Measurements from ENCODE around the gene ANAPC16.

Gene ANAPC16

DNA sequence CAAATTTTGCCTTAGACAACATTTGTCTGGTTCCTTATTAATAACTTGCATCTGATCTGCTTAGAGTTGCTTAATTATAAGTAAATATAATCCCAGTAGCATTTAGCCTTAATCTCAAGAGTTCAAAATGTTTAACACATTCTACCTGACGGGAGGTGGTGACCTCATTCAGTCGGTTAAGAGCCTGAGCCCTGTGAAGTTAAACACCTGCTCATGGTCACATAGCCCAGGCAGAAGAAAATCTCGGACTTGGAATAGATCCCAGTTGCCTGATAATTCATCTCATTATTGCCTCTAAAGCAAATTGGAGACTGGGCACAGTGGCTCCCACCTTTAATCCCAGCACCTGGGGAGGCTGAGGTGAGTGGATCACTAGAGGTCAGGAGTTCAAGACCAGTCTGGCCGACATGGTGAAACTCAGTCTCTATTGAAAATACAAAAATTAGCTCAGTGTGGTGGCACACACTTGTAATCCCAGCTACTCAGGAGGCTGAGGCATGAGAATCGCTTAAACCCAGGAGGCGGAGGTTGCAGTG is 18.8 kb downstream of the ANAPC16 start:
- Histone ChIP-seq H3K27me3 (ENCODE audit: insufficient read depth, poor library complexity, severe bottlenecking) (no peaks in the 10 kb centered on the region), H3K4me3 (replicated peaks; ENCODE audit: insufficient read depth, low read length) (no peak overlapping the region), H3K27ac (replicated peaks) (no peak overlapping the region)
- TF ChIP-seq POLR2AphosphoS5 (IDR thresholded peaks at IDR 0.05; ENCODE audit: low read depth) (no peak), GABPA (IDR thresholded peaks at IDR 0.05; ENCODE audit: low read depth) (no peak), SPI1 (IDR thresholded peaks at IDR 0.05; ENCODE audit: borderline replicate concordance, low read depth) (no peak)
- TF ChIP-seq, protein P1, sequence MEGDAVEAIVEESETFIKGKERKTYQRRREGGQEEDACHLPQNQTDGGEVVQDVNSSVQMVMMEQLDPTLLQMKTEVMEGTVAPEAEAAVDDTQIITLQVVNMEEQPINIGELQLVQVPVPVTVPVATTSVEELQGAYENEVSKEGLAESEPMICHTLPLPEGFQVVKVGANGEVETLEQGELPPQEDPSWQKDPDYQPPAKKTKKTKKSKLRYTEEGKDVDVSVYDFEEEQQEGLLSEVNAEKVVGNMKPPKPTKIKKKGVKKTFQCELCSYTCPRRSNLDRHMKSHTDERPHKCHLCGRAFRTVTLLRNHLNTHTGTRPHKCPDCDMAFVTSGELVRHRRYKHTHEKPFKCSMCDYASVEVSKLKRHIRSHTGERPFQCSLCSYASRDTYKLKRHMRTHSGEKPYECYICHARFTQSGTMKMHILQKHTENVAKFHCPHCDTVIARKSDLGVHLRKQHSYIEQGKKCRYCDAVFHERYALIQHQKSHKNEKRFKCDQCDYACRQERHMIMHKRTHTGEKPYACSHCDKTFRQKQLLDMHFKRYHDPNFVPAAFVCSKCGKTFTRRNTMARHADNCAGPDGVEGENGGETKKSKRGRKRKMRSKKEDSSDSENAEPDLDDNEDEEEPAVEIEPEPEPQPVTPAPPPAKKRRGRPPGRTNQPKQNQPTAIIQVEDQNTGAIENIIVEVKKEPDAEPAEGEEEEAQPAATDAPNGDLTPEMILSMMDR (IDR thresholded peaks at IDR 0.05; ENCODE audit: insufficient read depth, low read length), result no peak
- TF ChIP-seq, protein P2, sequence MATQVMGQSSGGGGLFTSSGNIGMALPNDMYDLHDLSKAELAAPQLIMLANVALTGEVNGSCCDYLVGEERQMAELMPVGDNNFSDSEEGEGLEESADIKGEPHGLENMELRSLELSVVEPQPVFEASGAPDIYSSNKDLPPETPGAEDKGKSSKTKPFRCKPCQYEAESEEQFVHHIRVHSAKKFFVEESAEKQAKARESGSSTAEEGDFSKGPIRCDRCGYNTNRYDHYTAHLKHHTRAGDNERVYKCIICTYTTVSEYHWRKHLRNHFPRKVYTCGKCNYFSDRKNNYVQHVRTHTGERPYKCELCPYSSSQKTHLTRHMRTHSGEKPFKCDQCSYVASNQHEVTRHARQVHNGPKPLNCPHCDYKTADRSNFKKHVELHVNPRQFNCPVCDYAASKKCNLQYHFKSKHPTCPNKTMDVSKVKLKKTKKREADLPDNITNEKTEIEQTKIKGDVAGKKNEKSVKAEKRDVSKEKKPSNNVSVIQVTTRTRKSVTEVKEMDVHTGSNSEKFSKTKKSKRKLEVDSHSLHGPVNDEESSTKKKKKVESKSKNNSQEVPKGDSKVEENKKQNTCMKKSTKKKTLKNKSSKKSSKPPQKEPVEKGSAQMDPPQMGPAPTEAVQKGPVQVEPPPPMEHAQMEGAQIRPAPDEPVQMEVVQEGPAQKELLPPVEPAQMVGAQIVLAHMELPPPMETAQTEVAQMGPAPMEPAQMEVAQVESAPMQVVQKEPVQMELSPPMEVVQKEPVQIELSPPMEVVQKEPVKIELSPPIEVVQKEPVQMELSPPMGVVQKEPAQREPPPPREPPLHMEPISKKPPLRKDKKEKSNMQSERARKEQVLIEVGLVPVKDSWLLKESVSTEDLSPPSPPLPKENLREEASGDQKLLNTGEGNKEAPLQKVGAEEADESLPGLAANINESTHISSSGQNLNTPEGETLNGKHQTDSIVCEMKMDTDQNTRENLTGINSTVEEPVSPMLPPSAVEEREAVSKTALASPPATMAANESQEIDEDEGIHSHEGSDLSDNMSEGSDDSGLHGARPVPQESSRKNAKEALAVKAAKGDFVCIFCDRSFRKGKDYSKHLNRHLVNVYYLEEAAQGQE (IDR thresholded peaks at IDR 0.05; ENCODE audit: insufficient replicate concordance, low read depth), result no peak
- no peak for DNase-seq (ENCODE audit: low read depth in 1 of 2, low spot score in 1 of 2)

DNA sequence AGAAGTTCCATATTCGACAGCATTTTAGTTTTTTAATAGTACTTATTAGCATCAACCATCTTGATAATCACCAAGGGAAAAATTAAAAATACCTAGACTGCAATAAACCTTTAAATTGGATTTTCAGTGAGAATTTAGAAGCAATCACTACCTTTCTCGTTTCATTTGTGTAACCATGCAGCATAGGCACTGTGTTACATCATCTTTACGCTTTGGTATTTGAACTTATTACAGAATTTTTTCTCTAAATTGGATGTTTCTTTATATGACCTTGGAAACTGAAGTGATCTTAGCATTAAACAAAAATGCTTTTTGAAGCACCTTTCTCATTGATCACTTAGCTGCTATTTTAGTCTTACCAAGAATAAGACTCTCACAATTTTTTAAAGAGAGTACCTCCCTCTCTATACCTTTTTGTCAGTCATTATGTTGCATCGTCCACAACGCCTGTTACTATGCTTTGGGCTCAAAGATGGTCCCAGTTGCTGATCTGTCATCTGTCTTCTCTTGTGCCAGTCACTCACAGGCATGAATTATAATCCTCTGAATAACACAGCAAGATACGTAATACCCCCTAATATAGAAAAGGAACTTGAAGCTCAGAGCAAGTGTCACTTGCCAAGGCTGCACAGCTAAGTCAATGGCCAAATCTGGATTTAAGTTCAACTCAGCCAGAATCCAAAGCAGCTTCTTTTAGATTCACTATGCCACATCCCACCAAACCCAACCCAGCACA is 19.9 kb downstream of the ANAPC16 start:
- H3K4me3 ChIP-seq (replicated peaks; ENCODE audit: insufficient read depth, low read length), result no peak overlapping the region
- no peaks in the 10 kb centered on the region for H3K27me3 ChIP-seq (ENCODE audit: insufficient read depth, poor library complexity, severe bottlenecking)
- TF ChIP-seq POLR2AphosphoS5 (IDR thresholded peaks at IDR 0.05; ENCODE audit: low read depth) (no peak), SPI1 (IDR thresholded peaks at IDR 0.05; ENCODE audit: borderline replicate concordance, low read depth) (no peak), GABPA (IDR thresholded peaks at IDR 0.05; ENCODE audit: low read depth) (no peak)
- TF ChIP-seq, protein P2 (IDR thresholded peaks at IDR 0.05; ENCODE audit: insufficient replicate concordance, low read depth), result no peak
- TF ChIP-seq, protein P1 (IDR thresholded peaks at IDR 0.05; ENCODE audit: insufficient read depth, low read length), result no peak
- DNase-seq (ENCODE audit: low read depth in 1 of 2, low spot score in 1 of 2), result no peak
- no peak overlapping the region for H3K27ac ChIP-seq (replicated peaks)

DNA sequence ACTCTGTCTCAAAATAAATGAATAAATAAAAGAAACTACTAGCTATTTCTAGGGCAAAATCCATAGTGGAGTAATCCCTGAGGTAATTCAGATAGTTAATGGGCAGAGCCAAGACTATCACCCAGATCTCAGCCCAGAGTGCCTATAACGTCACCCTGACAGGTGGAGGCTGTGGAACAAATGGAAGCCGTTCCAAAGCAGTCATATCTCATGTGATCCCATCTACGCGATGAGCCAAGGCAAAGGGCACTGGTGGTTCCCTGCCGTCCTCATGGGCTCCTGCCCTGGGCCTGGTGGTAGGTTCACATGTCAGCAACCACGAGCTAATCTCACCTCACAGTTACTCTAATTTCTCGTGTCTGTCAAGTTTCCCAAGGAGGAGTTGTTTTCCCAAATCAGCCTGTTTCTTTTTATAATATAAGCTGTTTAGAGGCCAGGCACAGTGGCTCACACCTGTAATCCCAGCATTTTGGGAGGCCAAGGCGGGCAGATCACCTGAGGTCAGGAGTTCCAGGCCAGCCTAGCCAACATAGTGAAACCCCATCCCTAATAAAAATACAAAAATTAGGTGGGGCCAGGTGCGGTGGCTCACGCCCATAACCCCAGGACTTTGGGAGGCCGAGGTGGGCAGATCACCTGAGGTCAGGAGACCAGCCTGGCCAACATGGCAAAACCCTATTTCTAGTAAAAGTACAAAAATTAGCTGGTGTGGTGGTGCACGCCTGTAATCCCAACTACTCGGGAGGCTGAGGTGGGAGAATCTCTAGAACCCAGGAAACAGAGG is 22.8 kb downstream of the ANAPC16 start:
- no peak for DNase-seq (ENCODE audit: low read depth in 1 of 2, low spot score in 1 of 2)
- TF ChIP-seq POLR2AphosphoS5 (IDR thresholded peaks at IDR 0.05; ENCODE audit: low read depth), result no peak
- no peak for TF ChIP-seq GABPA (IDR thresholded peaks at IDR 0.05; ENCODE audit: low read depth)
- TF ChIP-seq, protein P2 (IDR thresholded peaks at IDR 0.05; ENCODE audit: insufficient replicate concordance, low read depth), result no peak
- TF ChIP-seq SPI1 (IDR thresholded peaks at IDR 0.05; ENCODE audit: borderline replicate concordance, low read depth), result no peak
- TF ChIP-seq, protein P1 (IDR thresholded peaks at IDR 0.05; ENCODE audit: insufficient read depth, low read length), result no peak
- no peak overlapping the region for H3K4me3 ChIP-seq (replicated peaks; ENCODE audit: insufficient read depth, low read length)
- no peak overlapping the region for H3K27ac ChIP-seq (replicated peaks)
- H3K27me3 ChIP-seq (ENCODE audit: insufficient read depth, poor library complexity, severe bottlenecking), result no peaks in the 10 kb centered on the region

Measured in HL-60 (cell line).